Glutamatergic neuron (in vitro differentiated cells): ENCODE data around the gene SAFB. TPM values are rescaled to one million over a fixed set of nuclear protein-coding genes. Genes with fewer than 3 reads are reported as not detected.

Source experiments
- DNase-seq: peaks from one replicate; pipeline ENCODE4 v3.0.0; 2022
- H3K27ac Mint-ChIP-seq: one replicate; pipeline ENCODE4 v1.8.0; 2020; ENCODE audit warnings: mild to moderate bottlenecking, mixed read lengths, inconsistent platforms; ENCODE audit not compliant: unreplicated experiment
- H3K27me3 Mint-ChIP-seq: one replicate; pipeline ENCODE4 v1.8.0; 2020; ENCODE audit warnings: mild to moderate bottlenecking, moderate library complexity, mixed read lengths, inconsistent platforms; ENCODE audit not compliant: unreplicated experiment
- H3K36me3 Mint-ChIP-seq: one replicate; pipeline ENCODE4 v1.8.0; 2020; ENCODE audit warnings: mild to moderate bottlenecking, mixed read lengths, inconsistent platforms; ENCODE audit not compliant: unreplicated experiment
- H3K4me1 Mint-ChIP-seq: one replicate; pipeline ENCODE4 v1.8.0; 2020; ENCODE audit warnings: mild to moderate bottlenecking, low read depth, mixed read lengths, inconsistent platforms; ENCODE audit not compliant: unreplicated experiment
- H3K4me3 Mint-ChIP-seq: one replicate; pipeline ENCODE4 v1.8.0; 2020; ENCODE audit warnings: mild to moderate bottlenecking, mixed read lengths, inconsistent platforms; ENCODE audit not compliant: unreplicated experiment
- H3K9me3 Mint-ChIP-seq: one replicate; pipeline ENCODE4 v1.8.0; 2020; ENCODE audit warnings: mild to moderate bottlenecking, moderate library complexity, mixed read lengths, inconsistent platforms; ENCODE audit not compliant: unreplicated experiment
- CTCF ChIP-seq: fragments of 200-600 bp; sonication (generic); IDR thresholded peaks from one replicate; pipeline ENCODE4 v1.5.0; 2021; ENCODE audit not compliant: partially characterized antibody, unreplicated experiment
- total RNA-seq: library from RNA; stranded (reverse); fragmentation: NEBNext Ultra II Directional; extraction: Animal tissue kit (Norgen Biotek cat#: 25700); gene quantifications from one replicate; pipeline ENCODE4 v1.2.1, GENCODE V29; 2021; ENCODE audit not compliant: unreplicated experiment

Gene SAFB
- total RNA-seq, 1 donor from 2014 or later: 133 TPM

DNA sequence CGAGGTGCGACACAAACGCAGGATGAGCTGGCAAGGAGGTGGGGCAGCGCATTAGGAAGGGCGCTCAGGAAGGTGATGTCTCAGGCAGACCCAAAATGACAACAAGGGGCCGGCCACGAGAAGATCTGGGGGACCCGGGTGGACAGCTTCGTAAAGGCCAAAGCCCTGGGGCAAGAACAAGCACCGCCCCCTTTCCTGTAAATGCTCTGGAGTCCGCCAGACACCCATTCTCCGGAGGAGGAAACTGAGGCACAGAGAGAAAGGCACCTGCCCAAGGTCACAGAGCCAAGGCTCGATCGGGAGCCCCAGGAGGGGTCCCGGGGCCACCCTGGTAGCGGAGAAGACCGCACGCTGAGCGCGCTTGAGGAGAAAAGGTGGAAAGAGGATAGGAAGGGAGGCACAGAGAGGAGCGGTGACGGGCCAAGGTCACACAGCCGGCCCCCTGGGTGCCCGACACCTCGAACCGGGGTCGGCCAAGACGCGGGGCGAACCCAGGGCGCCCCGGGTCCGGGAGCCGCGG lies 878 bp upstream of the SAFB start:
- peak overlapping the region; percentile 97 for H3K4me3 Mint-ChIP-seq
- no peak for TF ChIP-seq CTCF
- H3K27me3 Mint-ChIP-seq: peaks cover 9% of the 10 kb centered on the region
- H3K4me1 Mint-ChIP-seq: peaks cover 23% of the 10 kb centered on the region
- H3K9me3 Mint-ChIP-seq: peaks cover 7% of the 10 kb centered on the region
- H3K36me3 Mint-ChIP-seq: peaks cover 6% of the 10 kb centered on the region
- peak overlapping the region; percentile 82 for H3K27ac Mint-ChIP-seq
- peak; percentile 38 for DNase-seq

DNA sequence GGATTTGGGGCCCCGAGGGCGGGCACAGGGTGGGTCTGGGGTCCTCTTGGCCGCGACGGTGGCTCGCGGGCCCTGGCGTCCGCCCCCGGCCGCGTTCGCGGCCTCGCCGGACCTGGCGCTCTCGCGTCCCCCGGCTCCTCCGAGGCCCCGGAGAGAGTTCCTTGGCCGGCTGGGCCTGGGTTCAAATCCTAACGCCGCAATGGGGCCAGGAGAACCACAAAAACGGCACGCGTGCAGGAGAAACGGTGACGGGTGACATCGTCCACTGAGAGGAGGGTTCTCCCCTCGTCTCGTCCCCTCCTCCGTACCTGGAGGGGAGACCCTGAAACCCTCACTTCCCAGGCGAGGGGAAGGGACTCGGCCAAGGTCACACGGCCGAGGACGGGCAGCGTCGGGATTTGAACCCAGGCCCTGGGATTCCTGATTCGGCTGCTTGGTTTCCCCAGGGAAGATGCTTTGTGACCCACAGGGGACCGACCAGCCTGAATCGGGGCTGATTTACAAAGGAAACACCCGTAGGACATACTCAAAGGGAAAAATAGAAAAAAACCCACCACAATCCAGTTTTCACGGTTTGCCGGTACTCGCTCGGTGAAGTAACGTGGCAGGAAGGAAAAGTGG lies 624 bp downstream of the SAFB start:
- peaks cover 7% of the 10 kb centered on the region for H3K9me3 Mint-ChIP-seq
- H3K4me1 Mint-ChIP-seq: peaks cover 31% of the 10 kb centered on the region
- H3K36me3 Mint-ChIP-seq: peaks cover 6% of the 10 kb centered on the region

DNA sequence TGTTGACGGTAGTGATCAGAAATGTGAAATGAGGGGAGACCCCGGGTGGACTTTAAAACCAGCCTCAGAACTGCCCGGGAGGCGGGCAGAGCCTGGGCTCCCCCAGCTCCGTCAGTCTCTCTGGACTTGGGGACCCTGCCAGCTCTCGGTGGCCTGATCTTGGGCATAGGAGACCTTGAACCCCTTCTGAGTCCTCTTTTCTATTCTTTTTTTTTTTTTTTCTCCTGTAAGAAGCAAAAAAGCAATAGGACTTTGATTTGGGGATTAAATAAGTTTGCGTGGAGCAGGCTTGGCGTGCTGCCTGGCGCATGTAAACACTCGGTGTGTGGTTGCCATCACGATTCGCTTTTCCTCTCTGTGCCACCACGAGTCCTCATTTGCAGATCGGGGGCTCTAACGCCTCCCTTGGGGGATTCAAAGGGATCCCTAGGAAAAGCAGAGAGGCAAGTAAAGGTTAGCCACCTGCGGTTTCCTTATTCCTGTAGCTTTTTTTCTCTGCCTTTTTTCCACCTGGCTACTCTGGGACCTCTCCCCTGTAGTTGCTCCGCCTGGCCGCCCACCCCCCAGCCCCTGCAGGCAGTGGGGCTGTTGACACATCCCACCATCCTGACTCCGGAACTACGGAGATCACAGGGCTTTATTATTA lies 1.3 kb downstream of the SAFB start:
- Mint-ChIP-seq H3K36me3 (peaks cover 6% of the 10 kb centered on the region), H3K4me3 (peak overlapping the region; percentile 84), H3K27ac (peak overlapping the region; percentile 80), H3K27me3 (peaks cover 12% of the 10 kb centered on the region), H3K9me3 (peaks cover 7% of the 10 kb centered on the region), H3K4me1 (peaks cover 31% of the 10 kb centered on the region)
- no peak for TF ChIP-seq CTCF
- DNase-seq: peak; percentile 31

More for the DNA sequence above, 624 bp downstream of the SAFB start:
- peak overlapping the region; percentile 97 for H3K4me3 Mint-ChIP-seq
- TF ChIP-seq CTCF: no peak
- H3K27ac Mint-ChIP-seq: peak overlapping the region; percentile 94
- peaks cover 12% of the 10 kb centered on the region for H3K27me3 Mint-ChIP-seq
- DNase-seq: peak; percentile 32

DNA sequence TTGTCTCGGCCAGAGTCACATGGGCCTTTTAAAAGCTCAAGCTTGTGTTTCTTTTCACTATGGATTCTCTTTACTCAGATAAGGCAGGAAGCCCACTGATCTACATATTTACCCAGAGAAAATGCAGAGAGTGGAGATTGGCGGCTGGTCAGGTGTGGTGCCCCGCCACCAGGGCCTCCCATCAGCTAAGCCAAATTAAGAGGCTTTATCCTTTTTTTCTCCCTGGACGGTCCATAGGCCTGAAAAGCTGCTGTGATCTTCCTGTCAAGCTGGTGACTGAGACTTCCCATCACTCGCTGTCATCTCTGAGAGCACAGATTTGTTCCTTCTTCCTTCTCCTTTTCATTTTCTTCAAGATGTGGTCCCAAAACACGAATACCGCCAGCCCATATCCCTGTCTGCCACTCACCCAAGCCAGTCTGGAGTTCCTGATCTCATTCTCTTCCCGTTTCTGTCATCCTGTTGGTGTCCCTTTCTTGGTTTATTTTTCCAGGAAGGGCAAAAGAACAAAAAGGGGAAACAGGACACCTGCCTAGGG lies 1.9 kb downstream of the SAFB start:
- Mint-ChIP-seq H3K4me3 (peak overlapping the region; percentile 84), H3K36me3 (peaks cover 6% of the 10 kb centered on the region), H3K27me3 (peaks cover 12% of the 10 kb centered on the region), H3K9me3 (peaks cover 7% of the 10 kb centered on the region), H3K4me1 (peaks cover 31% of the 10 kb centered on the region), H3K27ac (peak overlapping the region; percentile 80)
- TF ChIP-seq CTCF: no peak
- DNase-seq: no peak

DNA sequence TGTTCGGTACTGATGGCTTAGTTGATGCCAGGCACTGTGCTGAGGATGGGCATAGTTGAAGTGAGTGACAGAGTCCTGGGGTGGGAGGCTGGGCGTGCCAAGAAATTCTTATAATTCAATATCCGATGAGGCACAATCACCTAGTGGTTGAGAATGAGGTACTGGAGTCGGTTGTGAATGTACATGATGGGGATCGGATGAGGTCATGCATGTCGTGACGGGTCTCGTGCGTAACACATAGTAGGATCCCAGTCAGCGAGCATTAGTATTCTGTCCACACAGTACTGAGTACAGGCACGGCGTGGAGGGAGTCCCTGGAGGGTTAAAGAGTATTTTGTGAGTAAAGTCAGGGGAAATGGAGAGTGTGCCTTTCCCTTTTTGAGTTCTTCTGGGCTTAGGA lies 2.8 kb downstream of the SAFB start:
- H3K4me1 Mint-ChIP-seq: peaks cover 27% of the 10 kb centered on the region
- no peak for TF ChIP-seq CTCF

More for the DNA sequence above, 2.8 kb downstream of the SAFB start:
- DNase-seq: no peak
- Mint-ChIP-seq H3K9me3 (peaks cover 7% of the 10 kb centered on the region), H3K27ac (no peak overlapping the region), H3K4me3 (peak overlapping the region; percentile 84), H3K27me3 (peaks cover 12% of the 10 kb centered on the region), H3K36me3 (peaks cover 6% of the 10 kb centered on the region)
